Rectal smooth muscle tissue (tissue), 1 donor: ENCODE measurements around the gene EPHB3.

ENCODE experiments used
- H3K27ac ChIP-seq: one replicate; pipeline ENCODE4 v1.7.0; 2013; ENCODE audit warnings: low read depth, low read length, inconsistent platforms
- H3K27me3 ChIP-seq: one replicate; pipeline ENCODE4 v1.7.0; 2013; ENCODE audit warnings: low read length; ENCODE audit not compliant: control insufficient read depth, insufficient read depth
- H3K36me3 ChIP-seq: one replicate; pipeline ENCODE4 v1.7.0; 2013; ENCODE audit warnings: low read length; ENCODE audit not compliant: control insufficient read depth, insufficient read depth
- H3K4me1 ChIP-seq: one replicate; pipeline ENCODE4 v1.7.0; 2013; ENCODE audit warnings: low read length; ENCODE audit not compliant: control insufficient read depth, insufficient read depth
- H3K4me3 ChIP-seq: one replicate; pipeline ENCODE4 v1.7.0; 2013; ENCODE audit warnings: low read length
- H3K9ac ChIP-seq: one replicate; pipeline ENCODE4 v1.7.0; 2013; ENCODE audit warnings: low read length

Gene EPHB3

DNA sequence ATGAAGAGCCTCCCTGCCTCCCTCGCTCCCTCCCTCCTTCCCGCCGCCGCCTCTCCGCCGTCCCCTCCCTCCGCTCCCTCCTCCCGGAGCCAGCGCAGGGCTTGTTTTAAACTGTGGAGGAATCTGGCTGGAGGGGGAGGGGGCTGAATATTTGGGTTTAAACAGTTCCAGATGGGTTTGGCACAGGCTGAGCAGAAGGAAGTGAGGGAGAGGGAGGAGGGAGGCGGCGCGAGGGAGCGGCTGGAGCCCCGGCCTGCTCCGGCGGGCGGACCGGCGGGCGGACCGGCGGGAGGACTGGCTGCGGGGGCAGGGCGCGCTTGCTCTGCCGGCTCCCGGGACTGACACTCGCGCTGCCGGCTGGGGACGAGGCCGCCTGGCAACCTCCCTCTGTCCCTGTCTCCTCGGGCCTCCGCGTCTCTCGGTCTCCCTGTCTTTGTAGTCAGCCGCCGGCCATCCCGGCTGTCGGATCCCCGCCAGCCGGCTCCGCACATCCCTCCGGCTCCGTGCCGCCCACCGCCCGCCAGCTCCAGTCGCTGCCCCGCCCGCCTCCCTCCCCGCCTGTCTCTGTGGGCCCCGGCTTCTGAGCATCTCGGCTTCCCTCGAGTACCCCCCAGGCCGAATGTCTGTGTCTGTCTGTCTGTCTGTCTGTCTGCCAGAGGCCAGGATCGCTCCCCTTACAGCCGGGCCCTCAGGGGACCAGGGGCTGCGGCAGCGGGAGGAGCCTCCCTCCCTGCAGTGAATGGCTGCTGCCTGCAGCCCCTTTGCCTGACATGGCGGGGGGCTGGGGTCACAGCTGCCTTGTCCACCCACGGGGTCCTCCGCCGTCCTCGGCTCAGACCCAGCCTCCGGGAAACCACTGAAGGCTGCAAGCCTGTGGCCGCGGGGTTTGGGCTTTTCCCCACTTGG, 7.6 kb downstream of the EPHB3 start:
- H3K36me3 ChIP-seq = no peaks in the 10 kb centered on the region
- peak overlapping the region; percentile 62 for H3K4me3 ChIP-seq
- peaks cover 28% of the 10 kb centered on the region for H3K4me1 ChIP-seq
- H3K27me3 ChIP-seq = no peaks in the 10 kb centered on the region
- no peak overlapping the region for H3K9ac ChIP-seq
- H3K27ac ChIP-seq = peak overlapping the region; percentile 59

DNA sequence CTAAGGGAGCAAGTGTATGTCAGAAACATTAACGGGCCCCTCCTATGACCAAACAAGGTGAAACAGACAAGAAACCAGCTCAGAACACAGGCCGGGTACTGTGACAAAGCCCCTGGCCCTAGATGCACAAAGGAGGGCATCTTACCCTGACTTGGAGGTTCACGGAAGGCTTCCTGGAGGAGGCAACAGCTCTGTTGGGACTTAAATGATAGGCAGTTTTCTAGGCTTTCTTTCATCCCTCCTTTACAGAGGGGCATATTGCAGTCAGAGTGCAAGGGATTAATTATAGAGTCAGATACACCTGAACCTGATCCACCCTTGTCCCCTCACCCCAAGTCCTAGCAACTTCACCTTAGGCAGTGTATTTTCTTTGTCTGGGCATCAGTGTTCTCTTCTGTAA, 8.4 kb downstream of the EPHB3 start:
- Histone ChIP-seq H3K4me3 (peak overlapping the region; percentile 62), H3K27me3 (no peaks in the 10 kb centered on the region), H3K9ac (no peak overlapping the region), H3K4me1 (peaks cover 26% of the 10 kb centered on the region), H3K27ac (no peak overlapping the region), H3K36me3 (no peaks in the 10 kb centered on the region)

DNA sequence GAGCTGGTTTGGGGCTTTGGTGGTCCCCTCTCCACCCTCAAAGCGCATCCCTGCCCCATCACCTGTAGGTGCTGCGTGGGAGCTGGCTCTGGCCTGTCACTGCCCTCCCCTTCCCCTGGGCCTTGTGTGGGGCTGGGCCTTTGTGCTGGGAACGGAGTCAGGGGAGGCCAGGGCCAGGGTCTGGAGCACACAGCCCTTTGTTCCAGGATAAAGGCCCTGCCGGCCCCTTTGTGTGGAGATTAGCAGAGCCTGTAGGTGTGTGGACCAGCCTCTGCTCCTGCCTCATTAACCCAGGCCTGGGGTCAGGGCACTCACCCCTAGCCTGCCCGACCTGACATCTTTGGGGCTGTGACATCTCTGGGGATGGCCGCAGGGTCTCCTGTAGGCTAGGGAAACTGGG, 8.9 kb downstream of the EPHB3 start:
- H3K27me3 ChIP-seq = no peaks in the 10 kb centered on the region
- no peaks in the 10 kb centered on the region for H3K36me3 ChIP-seq
- H3K27ac ChIP-seq = no peak overlapping the region
- H3K4me3 ChIP-seq = no peak overlapping the region
- peaks cover 23% of the 10 kb centered on the region for H3K4me1 ChIP-seq
- no peak overlapping the region for H3K9ac ChIP-seq

DNA sequence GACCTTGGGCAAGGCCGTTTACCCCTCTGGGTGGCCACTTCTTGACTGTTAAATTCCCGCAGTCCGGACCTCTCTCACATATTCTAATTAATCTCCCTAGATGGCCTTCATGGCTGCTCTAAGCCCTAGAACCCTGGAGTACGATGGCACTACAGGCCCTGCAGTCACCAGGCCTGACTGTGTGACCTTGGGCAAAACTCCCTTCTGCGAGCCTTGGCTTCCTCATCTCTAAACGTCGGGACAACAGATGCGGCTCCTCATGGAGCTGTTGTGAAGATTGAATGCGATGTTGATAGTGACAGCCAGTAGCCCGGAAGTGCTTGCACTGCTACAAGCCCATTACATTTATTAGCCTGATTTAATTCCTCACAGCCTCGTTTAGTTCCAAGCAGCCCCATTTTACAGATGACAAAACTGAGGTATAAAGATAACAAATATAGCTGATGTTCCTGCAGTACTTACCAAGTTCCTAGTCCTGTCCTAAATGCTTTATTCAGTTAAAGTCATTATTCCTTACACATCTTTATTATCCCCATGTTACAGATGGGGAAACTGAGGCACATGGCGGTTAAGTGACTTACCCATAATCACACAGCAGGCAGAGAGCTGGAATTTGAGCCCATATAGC, 10.3 kb downstream of the EPHB3 start:
- H3K9ac ChIP-seq = no peak overlapping the region
- H3K36me3 ChIP-seq = peaks cover 8% of the 10 kb centered on the region
- peaks cover 13% of the 10 kb centered on the region for H3K4me1 ChIP-seq
- H3K27ac ChIP-seq = no peak overlapping the region
- H3K27me3 ChIP-seq = no peaks in the 10 kb centered on the region
- H3K4me3 ChIP-seq = no peak overlapping the region

DNA sequence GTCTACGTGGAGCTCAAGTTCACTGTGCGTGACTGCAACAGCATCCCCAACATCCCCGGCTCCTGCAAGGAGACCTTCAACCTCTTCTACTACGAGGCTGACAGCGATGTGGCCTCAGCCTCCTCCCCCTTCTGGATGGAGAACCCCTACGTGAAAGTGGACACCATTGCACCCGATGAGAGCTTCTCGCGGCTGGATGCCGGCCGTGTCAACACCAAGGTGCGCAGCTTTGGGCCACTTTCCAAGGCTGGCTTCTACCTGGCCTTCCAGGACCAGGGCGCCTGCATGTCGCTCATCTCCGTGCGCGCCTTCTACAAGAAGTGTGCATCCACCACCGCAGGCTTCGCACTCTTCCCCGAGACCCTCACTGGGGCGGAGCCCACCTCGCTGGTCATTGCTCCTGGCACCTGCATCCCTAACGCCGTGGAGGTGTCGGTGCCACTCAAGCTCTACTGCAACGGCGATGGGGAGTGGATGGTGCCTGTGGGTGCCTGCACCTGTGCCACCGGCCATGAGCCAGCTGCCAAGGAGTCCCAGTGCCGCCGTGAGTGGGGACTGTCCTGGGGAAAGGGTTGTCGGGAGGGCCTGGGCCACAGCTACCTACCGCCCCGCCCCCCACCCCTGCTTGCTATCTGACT, 11.2 kb downstream of the EPHB3 start:
- Histone ChIP-seq H3K9ac (no peak overlapping the region), H3K27ac (no peak overlapping the region), H3K4me1 (peaks cover 13% of the 10 kb centered on the region), H3K36me3 (peaks cover 12% of the 10 kb centered on the region), H3K27me3 (no peaks in the 10 kb centered on the region), H3K4me3 (no peak overlapping the region)

DNA sequence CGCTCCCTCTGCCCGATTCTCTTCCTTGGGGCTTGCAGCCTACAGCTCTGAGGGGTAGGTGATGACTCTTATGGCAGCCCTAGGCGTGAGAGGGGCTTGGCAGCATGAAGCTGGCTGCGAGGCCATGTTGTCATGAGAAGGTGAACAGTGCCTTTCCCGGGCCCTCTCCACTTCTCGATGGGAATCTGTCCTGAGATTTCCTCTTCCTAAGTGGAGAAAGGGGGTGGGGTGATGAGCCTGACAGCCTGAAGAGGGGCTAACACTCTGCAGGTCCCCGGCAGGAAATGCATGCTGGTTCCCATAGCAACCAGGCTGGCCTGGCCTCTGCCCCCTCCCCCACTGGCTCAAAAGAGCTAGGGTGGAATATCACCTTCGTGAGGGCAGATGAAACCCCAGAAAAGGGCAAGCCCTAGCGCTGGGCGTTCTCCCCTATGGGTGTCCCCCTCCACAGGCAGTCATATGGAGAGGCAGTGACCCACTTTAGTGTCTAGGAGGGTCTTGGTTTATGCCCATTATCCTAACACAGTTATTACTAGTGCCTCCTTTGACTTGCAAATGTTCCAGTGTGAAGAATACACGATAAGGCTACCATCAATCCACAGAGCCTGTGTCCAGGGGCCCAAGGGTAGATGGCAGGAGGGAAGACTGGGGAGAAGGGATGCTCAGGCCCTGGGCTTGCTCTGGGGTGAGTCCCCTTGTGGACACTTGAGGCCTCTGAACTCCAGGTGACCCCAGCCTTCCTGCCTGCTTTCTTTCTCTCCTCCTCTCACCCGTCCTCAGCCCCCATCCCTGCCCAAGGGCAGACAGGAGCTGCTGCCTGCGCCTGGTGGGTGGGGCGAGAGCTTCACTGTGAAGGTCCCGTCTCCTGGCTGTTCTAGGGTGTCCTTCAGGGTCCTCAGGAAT, 13.2 kb downstream of the EPHB3 start:
- peak overlapping the region; percentile 19 for H3K27ac ChIP-seq
- no peak overlapping the region for H3K4me3 ChIP-seq
- peaks cover 4% of the 10 kb centered on the region for H3K4me1 ChIP-seq
- no peaks in the 10 kb centered on the region for H3K27me3 ChIP-seq
- peaks cover 12% of the 10 kb centered on the region for H3K36me3 ChIP-seq
- H3K9ac ChIP-seq = no peak overlapping the region

DNA sequence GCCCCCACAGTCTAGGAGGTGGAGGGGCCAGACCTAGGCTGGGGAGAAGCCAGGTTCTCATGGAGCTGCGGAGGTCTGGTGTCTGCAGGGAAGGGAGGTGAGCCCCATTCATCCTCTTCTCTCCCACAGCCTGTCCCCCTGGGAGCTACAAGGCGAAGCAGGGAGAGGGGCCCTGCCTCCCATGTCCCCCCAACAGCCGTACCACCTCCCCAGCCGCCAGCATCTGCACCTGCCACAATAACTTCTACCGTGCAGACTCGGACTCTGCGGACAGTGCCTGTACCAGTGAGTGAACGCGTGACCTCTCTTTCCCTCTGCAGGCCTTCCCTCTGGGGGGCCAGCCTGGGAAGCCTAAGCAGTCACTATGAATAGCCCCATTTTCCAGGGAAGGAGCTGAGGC, 14.1 kb downstream of the EPHB3 start:
- H3K4me1 ChIP-seq = peaks cover 3% of the 10 kb centered on the region
- no peak overlapping the region for H3K27ac ChIP-seq
- H3K36me3 ChIP-seq = peaks cover 12% of the 10 kb centered on the region
- H3K4me3 ChIP-seq = no peak overlapping the region
- no peak overlapping the region for H3K9ac ChIP-seq
- no peaks in the 10 kb centered on the region for H3K27me3 ChIP-seq

DNA sequence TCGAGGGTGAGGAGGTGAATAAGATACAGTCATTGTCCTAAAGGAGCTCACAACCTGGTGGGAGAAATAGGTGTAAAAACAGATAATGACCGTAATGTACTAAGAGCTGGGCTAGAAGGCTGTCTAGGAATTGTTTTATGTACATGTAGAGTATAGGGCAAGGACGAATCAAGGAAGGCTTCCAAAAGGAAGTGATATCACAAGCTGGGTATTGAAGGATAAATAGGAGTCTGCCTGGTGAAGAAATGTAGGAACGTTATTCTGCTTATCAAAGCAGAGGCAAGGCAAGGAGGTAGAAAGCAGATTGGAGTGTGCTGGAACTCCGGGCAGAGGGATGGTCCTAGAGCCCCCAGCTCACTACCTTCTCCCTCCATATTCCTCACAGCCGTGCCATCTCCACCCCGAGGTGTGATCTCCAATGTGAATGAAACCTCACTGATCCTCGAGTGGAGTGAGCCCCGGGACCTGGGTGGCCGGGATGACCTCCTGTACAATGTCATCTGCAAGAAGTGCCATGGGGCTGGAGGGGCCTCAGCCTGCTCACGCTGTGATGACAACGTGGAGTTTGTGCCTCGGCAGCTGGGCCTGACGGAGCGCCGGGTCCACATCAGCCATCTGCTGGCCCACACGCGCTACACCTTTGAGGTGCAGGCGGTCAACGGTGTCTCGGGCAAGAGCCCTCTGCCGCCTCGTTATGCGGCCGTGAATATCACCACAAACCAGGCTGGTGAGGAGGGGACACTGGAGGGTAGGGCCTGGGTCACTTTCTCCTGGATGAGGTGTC, 15.1 kb downstream of the EPHB3 start:
- H3K9ac ChIP-seq = no peak overlapping the region
- H3K27me3 ChIP-seq = no peaks in the 10 kb centered on the region
- H3K4me1 ChIP-seq = peaks cover 3% of the 10 kb centered on the region
- no peak overlapping the region for H3K4me3 ChIP-seq
- H3K36me3 ChIP-seq = peaks cover 12% of the 10 kb centered on the region
- H3K27ac ChIP-seq = no peak overlapping the region

DNA sequence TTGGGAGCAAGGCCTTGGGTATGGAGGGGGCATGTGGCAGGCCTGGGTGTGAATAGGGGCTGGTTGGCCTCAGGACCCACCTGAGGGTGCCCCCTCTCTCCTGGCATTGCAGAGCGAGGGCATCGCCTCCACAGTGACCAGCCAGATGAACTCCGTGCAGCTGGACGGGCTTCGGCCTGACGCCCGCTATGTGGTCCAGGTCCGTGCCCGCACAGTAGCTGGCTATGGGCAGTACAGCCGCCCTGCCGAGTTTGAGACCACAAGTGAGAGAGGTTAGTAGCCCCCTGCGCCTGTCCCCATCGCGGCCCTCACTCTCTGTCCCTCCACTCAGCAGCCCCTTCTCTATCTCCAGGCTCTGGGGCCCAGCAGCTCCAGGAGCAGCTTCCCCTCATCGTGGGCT, 16.0 kb downstream of the EPHB3 start:
- no peaks in the 10 kb centered on the region for H3K27me3 ChIP-seq
- H3K27ac ChIP-seq = no peak overlapping the region
- H3K9ac ChIP-seq = no peak overlapping the region
- peaks cover 7% of the 10 kb centered on the region for H3K4me1 ChIP-seq
- H3K4me3 ChIP-seq = no peak overlapping the region
- peaks cover 12% of the 10 kb centered on the region for H3K36me3 ChIP-seq

DNA sequence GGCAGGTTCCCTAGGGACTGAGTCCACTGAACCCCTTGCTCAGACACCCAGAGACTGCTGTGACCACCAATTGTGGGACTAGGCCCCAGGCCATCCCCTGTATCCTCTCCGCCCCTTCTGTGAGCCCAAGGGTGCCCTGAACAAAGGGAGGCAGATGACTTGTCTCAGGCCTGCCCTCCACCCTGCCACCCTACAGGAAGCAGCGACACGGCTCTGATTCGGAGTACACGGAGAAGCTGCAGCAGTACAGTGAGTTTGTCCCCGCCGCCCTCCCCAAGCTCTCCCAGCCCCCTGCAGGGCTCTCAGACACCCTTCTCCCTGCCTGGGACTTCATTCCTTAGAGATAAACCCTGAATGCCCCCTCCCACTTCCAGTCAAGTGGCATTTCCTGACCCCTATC, 16.6 kb downstream of the EPHB3 start:
- Histone ChIP-seq H3K4me1 (peaks cover 7% of the 10 kb centered on the region), H3K4me3 (no peak overlapping the region), H3K9ac (no peak overlapping the region), H3K27ac (no peak overlapping the region), H3K27me3 (no peaks in the 10 kb centered on the region), H3K36me3 (peaks cover 12% of the 10 kb centered on the region)

DNA sequence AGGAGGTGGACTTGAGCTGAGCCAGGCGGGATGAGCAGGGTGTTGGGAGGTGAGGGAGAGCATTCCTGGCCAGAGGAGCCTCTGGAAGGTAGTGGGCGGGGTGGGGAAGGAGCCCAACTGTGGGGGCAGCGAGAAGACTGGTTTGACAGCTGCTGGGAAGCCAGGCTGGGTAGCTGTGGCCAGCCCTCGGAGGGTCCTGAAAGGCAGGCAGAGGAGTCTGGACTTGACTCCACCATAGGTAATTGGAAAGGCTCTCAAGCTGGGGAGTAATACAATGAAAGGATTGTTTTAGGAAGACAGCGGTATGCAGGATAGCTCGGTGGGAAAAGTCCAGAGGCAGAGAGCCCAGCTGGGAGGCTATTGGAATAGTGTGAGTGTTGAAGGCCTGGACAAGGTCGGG, 17.2 kb downstream of the EPHB3 start:
- Histone ChIP-seq H3K4me1 (peaks cover 7% of the 10 kb centered on the region), H3K36me3 (peaks cover 12% of the 10 kb centered on the region), H3K27ac (no peak overlapping the region), H3K27me3 (no peaks in the 10 kb centered on the region), H3K4me3 (no peak overlapping the region), H3K9ac (no peak overlapping the region)
